ENCODE measurements around the gene VWA3B. TPM values are rescaled to one million over a fixed set of nuclear protein-coding genes. Genes with fewer than 3 reads are reported as not detected.
"Not testable (repeated sequence)": the region's sequence is repeated elsewhere in the genome, so short reads cannot be mapped to it uniquely, and the experiment has no call there.

Gene VWA3B
- total RNA-seq, 2 experiments from 2014 or later: 0.43 TPM; not detected in 1

DNA sequence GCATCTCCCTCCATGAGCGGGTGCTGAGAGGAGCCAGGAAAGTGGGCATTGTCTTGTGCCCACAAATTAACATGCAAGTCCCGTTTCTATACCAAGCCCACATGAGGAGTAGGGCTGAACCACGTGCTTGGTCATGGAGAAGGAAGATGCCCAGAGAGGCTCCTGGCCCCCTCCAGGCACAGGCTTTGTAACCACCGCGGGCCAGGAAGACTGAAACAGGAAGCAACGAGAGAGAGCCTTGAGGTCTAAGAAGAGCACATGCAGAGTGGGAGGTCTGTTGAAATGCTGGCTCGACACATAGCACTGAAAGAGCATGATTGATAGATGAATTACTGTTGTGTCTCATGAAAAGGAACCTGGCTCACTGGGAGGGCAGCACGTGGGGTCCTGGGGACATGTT, 36.3 kb downstream of the VWA3B start:
- H3K36me3 Mint-ChIP-seq (ENCODE audit: low read depth): no peaks in the 10 kb centered on the region
- H3K27ac Mint-ChIP-seq: no peak overlapping the region
- no peak overlapping the region for H3K4me3 Mint-ChIP-seq
- CTCF ChIA-PET: no interaction called here
- H3K9me3 Mint-ChIP-seq: no peaks in the 10 kb centered on the region
- intact Hi-C loops (cut with micrococcal nuclease): no loop called here
- no peak for DNase-seq
- H3K27me3 Mint-ChIP-seq (ENCODE audit: low read depth): peaks cover 6% of the 10 kb centered on the region
- H3K4me1 Mint-ChIP-seq (ENCODE audit: low read depth): peaks cover 2% of the 10 kb centered on the region

- Mint-ChIP-seq H3K4me1 (ENCODE audit: low read depth) (peaks cover 2% of the 10 kb centered on the region), H3K36me3 (ENCODE audit: low read depth) (no peaks in the 10 kb centered on the region), H3K27ac (no peak overlapping the region), H3K27me3 (ENCODE audit: low read depth) (peaks cover 6% of the 10 kb centered on the region), H3K9me3 (no peaks in the 10 kb centered on the region), H3K4me3 (no peak overlapping the region)
- intact Hi-C loops (cut with micrococcal nuclease): no loop called here
- CTCF ChIA-PET: no interaction called here
- no peak for DNase-seq
Observed at GRCh38 chr2:98126061-98126460, 39.1 kb downstream of the VWA3B start.

- CTCF ChIA-PET: no interaction called here
- Mint-ChIP-seq H3K9me3 (no peaks in the 10 kb centered on the region), H3K4me3 (no peak overlapping the region), H3K36me3 (ENCODE audit: low read depth) (no peaks in the 10 kb centered on the region), H3K4me1 (ENCODE audit: low read depth) (peaks cover 2% of the 10 kb centered on the region), H3K27me3 (ENCODE audit: low read depth) (peaks cover 6% of the 10 kb centered on the region), H3K27ac (no peak overlapping the region)
- no peak for DNase-seq
- intact Hi-C loops (cut with micrococcal nuclease): no loop called here
Observed at GRCh38 chr2:98127229-98127989, 40.4 kb downstream of the VWA3B start.

GRCh38 chr2:98128556-98129109, 41.7 kb downstream of the VWA3B start:
- no peak overlapping the region for H3K27ac Mint-ChIP-seq
- intact Hi-C loops (cut with micrococcal nuclease): no loop called here
- no peaks in the 10 kb centered on the region for H3K36me3 Mint-ChIP-seq (ENCODE audit: low read depth)
- CTCF ChIA-PET: no interaction called here
- H3K4me1 Mint-ChIP-seq (ENCODE audit: low read depth): peaks cover 4% of the 10 kb centered on the region
- H3K27me3 Mint-ChIP-seq (ENCODE audit: low read depth): peaks cover 2% of the 10 kb centered on the region
- no peak overlapping the region for H3K4me3 Mint-ChIP-seq
- no peak for DNase-seq
- H3K9me3 Mint-ChIP-seq: no peaks in the 10 kb centered on the region

DNA sequence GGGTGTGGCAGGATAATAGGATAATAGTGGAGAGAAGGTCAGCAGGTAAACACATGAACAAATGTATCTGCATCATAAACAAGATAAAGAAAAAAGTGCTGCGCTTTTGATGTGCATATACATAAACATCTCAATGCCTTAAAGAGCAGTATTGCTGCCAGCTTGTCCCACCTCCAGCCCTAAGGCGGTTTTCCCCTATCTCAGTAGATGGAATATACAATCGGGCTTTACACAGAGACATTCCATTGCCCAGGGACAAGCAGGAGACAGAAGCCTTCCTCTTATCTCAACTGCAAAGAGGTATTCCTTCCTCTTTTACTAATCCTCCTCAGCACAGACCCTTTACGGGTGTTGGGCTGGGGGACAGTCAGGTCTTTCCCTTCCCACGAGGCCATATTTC, 43.1 kb downstream of the VWA3B start:
- H3K36me3 Mint-ChIP-seq (ENCODE audit: low read depth); intact Hi-C loops (cut with micrococcal nuclease); H3K27me3 Mint-ChIP-seq (ENCODE audit: low read depth); H3K9me3 Mint-ChIP-seq; H3K4me3 Mint-ChIP-seq; DNase-seq; CTCF ChIA-PET; H3K27ac Mint-ChIP-seq: not testable (repeated sequence)
- peaks cover 19% of the 10 kb centered on the region for H3K4me1 Mint-ChIP-seq (ENCODE audit: low read depth)

GRCh38 chr2:98134172-98135005, 47.4 kb downstream of the VWA3B start:
- Mint-ChIP-seq H3K9me3 (no peaks in the 10 kb centered on the region), H3K4me3 (peak overlapping the region; percentile 37), H3K4me1 (ENCODE audit: low read depth) (peaks cover 29% of the 10 kb centered on the region), H3K27me3 (ENCODE audit: low read depth) (peaks cover 3% of the 10 kb centered on the region), H3K36me3 (ENCODE audit: low read depth) (no peaks in the 10 kb centered on the region), H3K27ac (peak overlapping the region; percentile 84)
- intact Hi-C loops (cut with micrococcal nuclease): loop anchor here (1.0 to 2.0 kb wide), 3 partner anchors 48 to 422 kb away; partner anchors contain the start of genes TMEM131, VWA3B and ZAP70
- DNase-seq: peak; percentile 90
- CTCF ChIA-PET: interaction anchor here (1.2 kb wide), 1 partner anchor 327 kb away, joined by 3 read pairs; no protein-coding TSS in a partner anchor

DNA sequence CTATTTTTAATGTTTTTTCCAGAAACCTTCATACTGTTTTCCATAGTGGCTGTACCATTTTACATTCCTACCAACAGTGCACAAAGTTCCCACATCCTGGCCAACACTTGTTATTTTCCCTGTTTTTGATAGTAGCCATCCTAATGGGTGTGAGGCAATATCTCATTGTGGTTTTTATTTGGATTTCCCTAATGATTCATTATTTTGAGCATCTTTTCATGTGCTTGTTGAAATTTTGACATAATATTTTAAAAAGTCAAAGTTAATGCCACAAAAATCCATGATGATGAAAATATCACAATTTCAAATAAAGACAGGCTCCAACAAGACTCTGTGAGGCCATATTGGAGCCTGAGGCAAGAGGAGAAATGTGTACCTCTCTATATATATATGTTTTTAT, 50.2 kb downstream of the VWA3B start:
- peaks cover 1% of the 10 kb centered on the region for H3K9me3 Mint-ChIP-seq
- H3K36me3 Mint-ChIP-seq (ENCODE audit: low read depth): no peaks in the 10 kb centered on the region
- no peak overlapping the region for H3K4me3 Mint-ChIP-seq
- no peak overlapping the region for H3K27ac Mint-ChIP-seq
- intact Hi-C loops (cut with micrococcal nuclease): no loop called here
- peaks cover 3% of the 10 kb centered on the region for H3K27me3 Mint-ChIP-seq (ENCODE audit: low read depth)
- CTCF ChIA-PET: interaction anchor here (0.6 kb wide), 1 partner anchor 370 kb away, joined by 3 read pairs; no protein-coding TSS in a partner anchor
- H3K4me1 Mint-ChIP-seq (ENCODE audit: low read depth): peaks cover 29% of the 10 kb centered on the region
- no peak for DNase-seq

DNA sequence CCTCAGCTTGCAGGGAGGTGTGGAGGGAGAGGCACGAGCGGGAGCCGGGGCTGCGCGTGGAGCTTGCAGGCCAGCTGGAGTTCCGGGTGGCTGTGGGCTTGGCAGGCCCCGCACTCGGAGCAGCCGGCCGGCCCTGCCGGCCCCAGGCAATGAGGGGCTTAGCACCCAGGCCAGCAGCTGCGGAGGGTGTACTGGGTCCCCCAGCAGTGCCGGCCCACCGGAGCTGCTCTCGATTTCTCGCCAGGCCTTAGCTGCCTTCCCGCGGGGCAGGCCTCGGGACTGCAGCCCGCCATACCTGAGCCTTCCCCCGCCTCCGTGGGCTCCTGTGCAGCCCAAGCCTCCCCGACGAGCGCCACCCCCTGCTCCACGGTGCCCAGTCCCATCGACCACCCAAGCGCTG, 52.0 kb downstream of the VWA3B start:
- CTCF ChIA-PET; H3K9me3 Mint-ChIP-seq; H3K27me3 Mint-ChIP-seq (ENCODE audit: low read depth); H3K27ac Mint-ChIP-seq; H3K4me3 Mint-ChIP-seq; DNase-seq; intact Hi-C loops (cut with micrococcal nuclease); H3K36me3 Mint-ChIP-seq (ENCODE audit: low read depth): not testable (repeated sequence)
- peaks cover 21% of the 10 kb centered on the region for H3K4me1 Mint-ChIP-seq (ENCODE audit: low read depth)

DNA sequence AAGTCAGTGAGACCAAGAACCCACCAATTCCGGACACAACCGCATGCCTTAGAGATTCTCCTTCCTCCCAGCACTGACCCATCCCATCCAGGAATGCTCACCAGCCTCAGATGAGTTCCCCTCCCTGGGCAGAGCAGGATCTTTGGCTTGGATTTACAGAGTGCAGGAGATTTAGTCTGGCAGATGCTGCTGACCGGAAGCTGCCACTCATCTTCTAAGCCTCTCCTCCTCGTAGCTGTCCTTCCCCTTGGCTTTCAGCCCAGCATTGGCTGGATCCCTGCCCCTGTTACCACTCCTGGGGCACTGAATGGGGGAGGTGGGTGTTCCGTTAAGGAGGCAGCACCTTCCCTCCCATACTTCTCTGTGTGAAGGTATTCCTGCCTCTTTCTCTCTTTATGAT, 53.2 kb downstream of the VWA3B start:
- peaks cover 2% of the 10 kb centered on the region for H3K27me3 Mint-ChIP-seq (ENCODE audit: low read depth)
- no peaks in the 10 kb centered on the region for H3K36me3 Mint-ChIP-seq (ENCODE audit: low read depth)
- intact Hi-C loops (cut with micrococcal nuclease): no loop called here
- H3K9me3 Mint-ChIP-seq: peaks cover 1% of the 10 kb centered on the region
- CTCF ChIA-PET: no interaction called here
- H3K4me3 Mint-ChIP-seq: no peak overlapping the region
- H3K27ac Mint-ChIP-seq: no peak overlapping the region
- DNase-seq: no peak
- H3K4me1 Mint-ChIP-seq (ENCODE audit: low read depth): peaks cover 11% of the 10 kb centered on the region

DNA sequence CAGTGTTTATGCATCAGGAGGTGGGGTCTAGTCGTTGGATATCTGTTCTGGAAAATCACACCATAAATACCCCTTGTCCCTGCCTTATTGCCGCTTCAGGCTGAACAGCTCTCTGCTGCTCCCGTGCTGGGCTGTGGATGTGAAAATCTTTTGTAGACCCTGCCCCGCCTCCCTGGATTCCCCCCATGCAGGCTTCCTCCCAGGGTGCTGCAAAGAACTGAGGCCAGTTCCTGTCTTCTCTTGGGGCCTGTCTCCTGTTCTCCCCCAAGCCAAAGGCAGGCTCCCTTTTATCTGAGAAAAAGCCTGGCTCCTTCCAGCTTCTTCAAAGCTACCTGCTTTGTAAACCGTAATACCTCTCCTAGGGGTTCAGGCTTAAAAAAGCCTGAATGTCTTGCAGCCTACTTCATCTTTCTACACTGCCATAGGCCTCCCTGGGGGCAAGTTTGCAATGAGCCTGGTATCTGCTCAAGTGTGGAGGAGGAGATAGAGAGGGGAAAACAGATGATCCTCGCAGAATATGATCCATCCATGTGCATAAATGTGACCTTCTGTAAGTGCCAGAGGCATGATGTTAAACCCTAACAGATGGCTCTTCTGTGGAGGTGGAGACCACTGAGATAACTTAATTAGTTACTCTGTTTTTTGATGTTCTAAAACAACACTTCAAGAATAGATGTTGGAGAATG, 55.3 kb downstream of the VWA3B start:
- no peak overlapping the region for H3K27ac Mint-ChIP-seq
- H3K4me3 Mint-ChIP-seq: no peak overlapping the region
- CTCF ChIA-PET: interaction anchor here (0.6 kb wide), 1 partner anchor 25 kb away, joined by 3 read pairs; no protein-coding TSS in a partner anchor
- no peak for DNase-seq
- no peaks in the 10 kb centered on the region for H3K36me3 Mint-ChIP-seq (ENCODE audit: low read depth)
- H3K27me3 Mint-ChIP-seq (ENCODE audit: low read depth): peaks cover 2% of the 10 kb centered on the region
- peaks cover 4% of the 10 kb centered on the region for H3K9me3 Mint-ChIP-seq
- H3K4me1 Mint-ChIP-seq (ENCODE audit: low read depth): peaks cover under 1% of the 10 kb centered on the region
- intact Hi-C loops (cut with micrococcal nuclease): no loop called here

- Mint-ChIP-seq H3K27ac (no peak overlapping the region), H3K27me3 (ENCODE audit: low read depth) (peaks cover 2% of the 10 kb centered on the region), H3K4me1 (ENCODE audit: low read depth) (peaks cover 7% of the 10 kb centered on the region), H3K9me3 (peaks cover 4% of the 10 kb centered on the region), H3K36me3 (ENCODE audit: low read depth) (no peaks in the 10 kb centered on the region), H3K4me3 (no peak overlapping the region)
- intact Hi-C loops (cut with micrococcal nuclease): no loop called here
- CTCF ChIA-PET: no interaction called here
- DNase-seq: no peak
Observed at GRCh38 chr2:98145070-98145469, 58.1 kb downstream of the VWA3B start.

- peaks cover 10% of the 10 kb centered on the region for H3K4me1 Mint-ChIP-seq (ENCODE audit: low read depth)
- H3K4me3 Mint-ChIP-seq; H3K9me3 Mint-ChIP-seq; H3K27ac Mint-ChIP-seq; intact Hi-C loops (cut with micrococcal nuclease); DNase-seq; H3K36me3 Mint-ChIP-seq (ENCODE audit: low read depth); H3K27me3 Mint-ChIP-seq (ENCODE audit: low read depth): not testable (repeated sequence)
- CTCF ChIA-PET: interaction anchor here (0.7 kb wide), 1 partner anchor 62 kb away, joined by 3 read pairs; no protein-coding TSS in a partner anchor
Observed at GRCh38 chr2:98147900-98148299, 60.9 kb downstream of the VWA3B start.

All from activated naive CD4-positive, alpha-beta T cell treated with anti-CD3 and anti-CD28 coated beads for 36 hours (primary cell).